Stomach (tissue), 4 donors: ENCODE data around the gene F7.

Experiments
- CTCF ChIP-seq, 7 experiments: fragments of 450-650 bp in 4 of 7; fragments of 200-600 bp in 3 of 7; sonication (generic) in 3 of 7; IDR thresholded peaks; one replicate each; pipeline ENCODE4 v1.5.1; 2016 to 2019; ENCODE audit warnings: antibody characterized with exemption in 7 of 7, control low read depth in 2 of 7, mild to moderate bottlenecking in 1 of 7
- EP300 ChIP-seq: sonication (generic); formaldehyde crosslinking; IDR thresholded peaks from one replicate; pipeline ENCODE4 v1.6.1; 2017; ENCODE audit warnings: antibody characterized with exemption
- POLR2A ChIP-seq, 4 donors: fragments of 450-650 bp; IDR thresholded peaks; one replicate each; pipeline ENCODE4 v1.6.1; 2016; ENCODE audit warnings: antibody characterized with exemption in 4 of 4, control low read depth in 2 of 4, mild to moderate bottlenecking in 1 of 4, moderate library complexity in 1 of 4
- POLR2AphosphoS5 ChIP-seq, 3 donors: sonication (generic); formaldehyde crosslinking; IDR thresholded peaks; one replicate each; pipeline ENCODE4 v1.6.1; 2016; ENCODE audit warnings: antibody characterized with exemption in 3 of 3

- TF ChIP-seq CTCF (IDR thresholded peaks at IDR 0.05) (no peak), POLR2AphosphoS5 (IDR thresholded peaks at IDR 0.05) (no peak), EP300 (no peak), POLR2A (IDR thresholded peaks at IDR 0.05) (no peak)
Measured at GRCh38 chr13:113096052-113096744, 9.4 kb upstream of the F7 start.
